H9 (cell line): ENCODE results near the gene ZMIZ1. TPM values are rescaled to one million over a fixed set of nuclear protein-coding genes. Genes with fewer than 3 reads are reported as not detected.

Source experiments
- DNase-seq: peaks from one replicate; pipeline ENCODE4 v3.0.0-alpha.2; 2017
- H2AFZ ChIP-seq: one replicate; pipeline ENCODE4 v1.6.1; 2013; ENCODE audit warnings: mild to moderate bottlenecking, low read length, control low read depth, moderate library complexity
- H2AK5ac ChIP-seq: 2 replicates; pipeline ENCODE4 v1.6.1; 2013; ENCODE audit warnings: low read length, control low read depth, mixed read lengths; ENCODE audit not compliant: insufficient read length
- H2BK120ac ChIP-seq: one replicate; pipeline ENCODE4 v1.6.1; 2013; ENCODE audit warnings: low read depth, mild to moderate bottlenecking, low read length, control low read depth, inconsistent platforms; ENCODE audit not compliant: poor library complexity, severe bottlenecking
- H2BK12ac ChIP-seq: 2 replicates; pipeline ENCODE4 v1.6.1; 2013; ENCODE audit warnings: low read length, control low read depth, mixed read lengths, low read depth; ENCODE audit not compliant: insufficient read length
- H2BK15ac ChIP-seq: 2 replicates; pipeline ENCODE4 v1.6.1; 2013; ENCODE audit warnings: low read depth, low read length, control low read depth
- H2BK20ac ChIP-seq: one replicate; pipeline ENCODE4 v1.6.1; 2013; ENCODE audit warnings: low read depth, mild to moderate bottlenecking, low read length, control low read depth, inconsistent platforms; ENCODE audit not compliant: poor library complexity, severe bottlenecking
- H2BK5ac ChIP-seq: 2 replicates; pipeline ENCODE4 v1.6.1; 2013; ENCODE audit warnings: low read length, control low read depth, mixed read lengths; ENCODE audit not compliant: insufficient read length
- H3K14ac ChIP-seq: 2 replicates; pipeline ENCODE4 v1.6.1; 2013; ENCODE audit warnings: low read length, control low read depth; ENCODE audit not compliant: insufficient read depth
- H3K18ac ChIP-seq: 2 replicates; pipeline ENCODE4 v1.6.1; 2013; ENCODE audit warnings: low read depth, mild to moderate bottlenecking, mixed read lengths, low read length, control low read depth; ENCODE audit not compliant: insufficient read length
- H3K23ac ChIP-seq: 2 replicates; pipeline ENCODE4 v1.6.1; 2013; ENCODE audit warnings: low read length, control low read depth, mixed read lengths, low read depth; ENCODE audit not compliant: insufficient read length
- H3K23me2 ChIP-seq: 2 replicates; pipeline ENCODE4 v1.6.1; 2013; ENCODE audit warnings: low read depth, mild to moderate bottlenecking, mixed read lengths, low read length, control low read depth; ENCODE audit not compliant: insufficient read length, poor library complexity, severe bottlenecking
- H3K27ac ChIP-seq: 2 replicates; pipeline ENCODE4 v1.5.1; 2013; ENCODE audit warnings: low read length, control low read depth, mixed read lengths, low read depth; ENCODE audit not compliant: insufficient read length
- H3K27me3 ChIP-seq: 2 replicates; pipeline ENCODE4 v1.6.1; 2013; ENCODE audit warnings: low read length, control low read depth, inconsistent platforms; ENCODE audit not compliant: insufficient read depth
- H3K4ac ChIP-seq: 2 replicates; pipeline ENCODE4 v1.6.1; 2013; ENCODE audit warnings: low read depth, mild to moderate bottlenecking, control low read depth, inconsistent platforms, low read length, moderate library complexity
- H3K4me1 ChIP-seq: 2 replicates; pipeline ENCODE4 v1.6.1; 2013; ENCODE audit warnings: low read length, control low read depth, inconsistent platforms; ENCODE audit not compliant: insufficient read depth
- H3K4me2 ChIP-seq: 2 replicates; pipeline ENCODE4 v1.6.1; 2013; ENCODE audit warnings: low read length, control low read depth, mixed read lengths; ENCODE audit not compliant: insufficient read length, insufficient read depth
- H3K56ac ChIP-seq: 2 replicates; pipeline ENCODE4 v1.6.1; 2013; ENCODE audit warnings: low read depth, mild to moderate bottlenecking, mixed read lengths, low read length, control low read depth; ENCODE audit not compliant: insufficient read length
- H3K79me1 ChIP-seq: 2 replicates; pipeline ENCODE4 v1.6.1; 2013; ENCODE audit warnings: low read depth, mild to moderate bottlenecking, moderate library complexity, low read length, control low read depth, inconsistent platforms; ENCODE audit not compliant: insufficient read depth, poor library complexity, severe bottlenecking
- H3K79me2 ChIP-seq: 2 replicates; pipeline ENCODE4 v1.6.1; 2013; ENCODE audit warnings: low read length, control low read depth, inconsistent platforms; ENCODE audit not compliant: insufficient read depth
- H3K9ac ChIP-seq: 2 replicates; pipeline ENCODE4 v1.6.1; 2013; ENCODE audit warnings: low read length, control low read depth, mixed read lengths; ENCODE audit not compliant: insufficient read length; ENCODE audit errors: extremely low read depth
- H3K9me3 ChIP-seq: one replicate; pipeline ENCODE4 v1.6.1; 2013; ENCODE audit warnings: low read depth, low read length, inconsistent platforms; ENCODE audit not compliant: control insufficient read depth
- H3T11ph ChIP-seq: one replicate; pipeline ENCODE4 v1.6.1; 2013; ENCODE audit warnings: mild to moderate bottlenecking, low read length, control low read depth, inconsistent platforms
- H4K20me1 ChIP-seq: one replicate; pipeline ENCODE4 v1.6.1; 2013; ENCODE audit not compliant: control insufficient read depth, insufficient read length, insufficient read depth
- H4K5ac ChIP-seq: 2 replicates; pipeline ENCODE4 v1.6.1; 2013; ENCODE audit warnings: low read depth, mild to moderate bottlenecking, mixed read lengths, low read length, control low read depth; ENCODE audit not compliant: insufficient read length
- H4K8ac ChIP-seq: replicated peaks from 2 replicates; pipeline ENCODE4 v1.6.1; 2013; ENCODE audit warnings: low read length, control low read depth, mixed read lengths, low read depth; ENCODE audit not compliant: insufficient read length
- H4K91ac ChIP-seq: 2 replicates; pipeline ENCODE4 v1.6.1; 2013; ENCODE audit warnings: low read depth, mild to moderate bottlenecking, moderate library complexity, mixed read lengths, low read length, control low read depth; ENCODE audit not compliant: insufficient read length
- H3K27ac Mint-ChIP-seq, 3 experiments: 2 replicates in 2 of 3; 3 replicates in 1 of 3; pipeline ENCODE4 v1.8.0; 2020 to 2021; ENCODE audit warnings: mixed read lengths in 3 of 3, mild to moderate bottlenecking in 1 of 3, moderate library complexity in 1 of 3
- H3K27me3 Mint-ChIP-seq: 2 replicates; pipeline ENCODE4 v1.8.0; 2021; ENCODE audit warnings: low read depth, mild to moderate bottlenecking, moderate library complexity, mixed read lengths
- H3K36me3 Mint-ChIP-seq, 3 experiments: 2 replicates in 2 of 3; 3 replicates in 1 of 3; pipeline ENCODE4 v1.8.0; 2020 to 2021; ENCODE audit warnings: low read depth in 3 of 3, mixed read lengths in 3 of 3; ENCODE audit not compliant: insufficient read depth in 1 of 3
- H3K4me1 Mint-ChIP-seq, 2 experiments: 2 replicates each; pipeline ENCODE4 v1.8.0; 2020; ENCODE audit warnings: mixed read lengths in 2 of 2
- H3K4me3 Mint-ChIP-seq, 2 experiments: 2 replicates in 1 of 2; 3 replicates in 1 of 2; pipeline ENCODE4 v1.8.0; 2020 to 2021; ENCODE audit warnings: mild to moderate bottlenecking in 2 of 2, mixed read lengths in 2 of 2, moderate library complexity in 1 of 2
- H3K9me3 Mint-ChIP-seq, 2 experiments: 2 replicates in 1 of 2; 3 replicates in 1 of 2; pipeline ENCODE4 v1.8.0; 2020; ENCODE audit warnings: mild to moderate bottlenecking in 2 of 2, mixed read lengths in 2 of 2, moderate library complexity in 1 of 2
- WGBS: extraction: QIAGEN DNeasy Blood & Tissue Kit; methylation state at CpG from one replicate; pipeline ENCODE4 v1.1.7; 2013; ENCODE audit warnings: missing lambda C conversion rate, low lambda C conversion rate, mixed read lengths; ENCODE audit not compliant: insufficient read length; ENCODE audit errors: extremely low coverage; 5-methylcytosine and 5-hydroxymethylcytosine counted together
- total RNA-seq: library from RNA; stranded (reverse); gene quantifications from 2 replicates; pipeline ENCODE4 v1.2.1, GENCODE V29; 2021
- TF ChIP-seq, protein P1 (sequence below): fragments of 200-600 bp; sonication (generic); conservative IDR thresholded peaks from 3 replicates; pipeline ENCODE4 v1.8.0; 2021; ENCODE audit warnings: antibody characterized with exemption, mild to moderate bottlenecking

ZMIZ1 gene
- total RNA-seq, 1 experiment from 2014 or later = 36.9 TPM

- Histone ChIP-seq H3K14ac (no peak overlapping the region), H4K91ac (no peak overlapping the region), H3K56ac (no peak overlapping the region), H2BK15ac (no peak overlapping the region), H2BK12ac (no peak overlapping the region), H2AK5ac (no peak overlapping the region), H4K5ac (no peak overlapping the region), H3K27ac (no peak overlapping the region), H3K9me3 (no peaks in the 10 kb centered on the region), H2BK20ac (no peak overlapping the region), H3T11ph (no peak overlapping the region), H3K9ac (no peak overlapping the region), H2AFZ (no peak overlapping the region), H4K8ac (no peak overlapping the region), H2BK120ac (no peak overlapping the region), H3K4me1 (peaks cover 3% of the 10 kb centered on the region; the same call in 1 of the 2 replicates), H2BK5ac (no peak overlapping the region), H3K18ac (no peak overlapping the region), H3K4ac (no peak overlapping the region), H4K20me1 (no peaks in the 10 kb centered on the region), H3K23ac (no peak overlapping the region), H3K4me2 (no peak overlapping the region), H3K79me2 (no peaks in the 10 kb centered on the region), H3K79me1 (no peaks in the 10 kb centered on the region), H3K27me3 (no peaks in the 10 kb centered on the region), H3K23me2 (no peaks in the 10 kb centered on the region)
- Mint-ChIP-seq H3K4me3 (no peak overlapping the region), H3K27ac (peak overlapping the region in 1 of 3 experiments; percentile 11; a peak in 2 of 7 replicates), H3K27me3 (no peaks in the 10 kb centered on the region; the same call in 1 of the 2 replicates), H3K9me3 (no peaks in the 10 kb centered on the region), H3K4me1 (peaks cover 5 to 28% of the 10 kb centered on the region in 2 experiments), H3K36me3 (peaks cover 0 to 2% (median 2%) of the 10 kb centered on the region in 3 experiments; a peak in 4 of 7 replicates)
- WGBS = no CpG with 5 or more reads among the region's 14 CpGs
- TF ChIP-seq, protein P1, sequence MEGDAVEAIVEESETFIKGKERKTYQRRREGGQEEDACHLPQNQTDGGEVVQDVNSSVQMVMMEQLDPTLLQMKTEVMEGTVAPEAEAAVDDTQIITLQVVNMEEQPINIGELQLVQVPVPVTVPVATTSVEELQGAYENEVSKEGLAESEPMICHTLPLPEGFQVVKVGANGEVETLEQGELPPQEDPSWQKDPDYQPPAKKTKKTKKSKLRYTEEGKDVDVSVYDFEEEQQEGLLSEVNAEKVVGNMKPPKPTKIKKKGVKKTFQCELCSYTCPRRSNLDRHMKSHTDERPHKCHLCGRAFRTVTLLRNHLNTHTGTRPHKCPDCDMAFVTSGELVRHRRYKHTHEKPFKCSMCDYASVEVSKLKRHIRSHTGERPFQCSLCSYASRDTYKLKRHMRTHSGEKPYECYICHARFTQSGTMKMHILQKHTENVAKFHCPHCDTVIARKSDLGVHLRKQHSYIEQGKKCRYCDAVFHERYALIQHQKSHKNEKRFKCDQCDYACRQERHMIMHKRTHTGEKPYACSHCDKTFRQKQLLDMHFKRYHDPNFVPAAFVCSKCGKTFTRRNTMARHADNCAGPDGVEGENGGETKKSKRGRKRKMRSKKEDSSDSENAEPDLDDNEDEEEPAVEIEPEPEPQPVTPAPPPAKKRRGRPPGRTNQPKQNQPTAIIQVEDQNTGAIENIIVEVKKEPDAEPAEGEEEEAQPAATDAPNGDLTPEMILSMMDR = no peak
- no peak for DNase-seq
Measured at GRCh38 chr10:79193694-79194382, 125.1 kb downstream of the ZMIZ1 start.
